Adipocyte (in vitro differentiated cells): ENCODE results near the gene SPDYE4.
"Not testable (repeated sequence)": the region's sequence is repeated elsewhere in the genome, so short reads cannot be mapped to it uniquely, and the experiment has no call there.

Experiments
- DNase-seq: peaks from one replicate; pipeline ENCODE4 v3.0.0-alpha.2; 2015; ENCODE audit warnings: low read depth
- H3K27me3 ChIP-seq: replicated peaks from 2 replicates; pipeline ENCODE4 v1.7.0; 2013; ENCODE audit warnings: mild to moderate bottlenecking, low read length, moderate library complexity; ENCODE audit not compliant: control insufficient read depth, insufficient read depth
- H3K36me3 ChIP-seq: 2 replicates; pipeline ENCODE4 v1.7.0; 2013; ENCODE audit warnings: low read length, mild to moderate bottlenecking, moderate library complexity; ENCODE audit not compliant: control insufficient read depth, insufficient read depth, severe bottlenecking
- H3K4me1 ChIP-seq: 2 replicates; pipeline ENCODE4 v1.7.0; 2013; ENCODE audit warnings: mild to moderate bottlenecking, low read length, moderate library complexity; ENCODE audit not compliant: control insufficient read depth, insufficient read depth
- H3K4me3 ChIP-seq: 2 replicates; pipeline ENCODE4 v1.7.0; 2013; ENCODE audit warnings: mild to moderate bottlenecking, low read length, moderate library complexity
- H3K9ac ChIP-seq: 2 replicates; pipeline ENCODE4 v1.7.0; 2013; ENCODE audit warnings: mild to moderate bottlenecking, low read length, moderate library complexity
- H3K9me3 ChIP-seq: 2 replicates; pipeline ENCODE4 v1.7.0; 2013; ENCODE audit warnings: mild to moderate bottlenecking, low read length, moderate library complexity; ENCODE audit not compliant: control insufficient read depth

Gene SPDYE4, protein sequence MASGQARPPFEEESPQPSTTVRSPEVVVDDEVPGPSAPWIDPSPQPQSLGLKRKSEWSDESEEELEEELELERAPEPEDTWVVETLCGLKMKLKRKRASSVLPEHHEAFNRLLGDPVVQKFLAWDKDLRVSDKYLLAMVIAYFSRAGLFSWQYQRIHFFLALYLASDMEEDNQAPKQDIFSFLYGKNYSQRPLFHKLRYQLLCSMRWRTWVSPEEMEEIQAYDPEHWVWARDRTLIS

DNA sequence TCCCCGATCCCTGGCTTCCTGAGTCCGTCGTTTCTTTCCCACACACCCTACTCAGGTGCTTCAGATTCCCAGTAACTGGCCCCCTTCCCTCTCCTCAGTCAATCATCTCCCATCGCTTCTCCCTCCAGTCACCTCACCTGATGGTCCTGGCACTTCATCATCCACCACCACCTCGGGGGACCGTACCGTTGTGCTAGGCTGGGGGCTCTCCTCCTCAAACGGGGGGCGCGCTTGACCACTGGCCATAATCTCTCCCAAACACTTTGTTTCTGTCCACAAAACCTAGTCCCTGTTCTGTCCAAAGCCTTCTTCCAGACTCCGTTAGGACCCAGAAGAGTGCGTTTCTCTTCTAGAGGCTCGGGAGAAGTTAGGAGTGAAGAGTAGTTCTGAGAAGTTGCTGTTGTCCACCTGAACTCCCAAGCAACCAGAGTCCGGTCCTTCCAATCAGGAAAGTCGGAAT lies at the start of gene SPDYE4:
Gene SPDYE4 (minus strand): TSS at position 410 of the 460 bp plus-strand sequence. CDS start 164 bp downstream, at position 246.
- no peaks in the 10 kb centered on the region for H3K36me3 ChIP-seq
- H3K9ac ChIP-seq: no peak within 1 kb of the TSS
- DNase-seq: no peak
- no peaks in the 10 kb centered on the region for H3K4me1 ChIP-seq
- no peak within 1 kb of the TSS for H3K4me3 ChIP-seq
- no peaks in the 10 kb centered on the region for H3K9me3 ChIP-seq
- peaks cover 67% of the 10 kb centered on the region for H3K27me3 ChIP-seq

DNA sequence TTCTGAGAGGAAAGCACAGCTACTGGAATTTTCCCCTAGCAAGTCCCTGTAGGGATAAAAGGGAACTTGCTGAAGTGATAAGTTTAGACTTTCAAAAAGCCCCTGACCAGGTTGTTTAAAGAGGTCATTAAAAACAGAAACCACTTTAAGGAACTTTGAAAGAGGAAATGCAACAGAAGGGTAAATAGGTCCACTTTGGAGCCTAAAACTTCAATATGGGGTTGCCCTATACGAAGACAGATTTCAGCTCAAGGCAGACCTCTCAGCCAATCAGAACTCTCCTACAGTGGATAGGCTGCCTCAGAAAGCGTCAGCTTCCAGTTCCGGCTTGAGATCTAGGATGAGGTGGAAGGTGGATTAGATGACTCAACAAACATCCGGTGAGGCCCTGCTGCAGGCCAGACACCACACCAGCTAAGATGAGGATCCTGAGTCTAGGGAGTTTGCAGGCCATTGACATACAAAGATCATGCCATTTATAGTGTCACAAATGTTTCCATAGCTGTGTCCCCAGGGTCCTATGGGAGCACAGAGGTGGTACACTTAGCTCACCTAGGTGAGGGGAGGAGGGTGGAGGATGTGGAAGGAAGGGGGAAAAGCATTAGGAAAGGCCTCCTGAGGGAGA lies 48.7 kb upstream of the SPDYE4 start:
- no peaks in the 10 kb centered on the region for H3K4me1 ChIP-seq
- DNase-seq: no peak
- H3K9me3 ChIP-seq: peaks cover 24% of the 10 kb centered on the region
- no peaks in the 10 kb centered on the region for H3K36me3 ChIP-seq
- H3K27me3 ChIP-seq: peaks cover 8% of the 10 kb centered on the region
- no peak overlapping the region for H3K9ac ChIP-seq
- H3K4me3 ChIP-seq: no peak overlapping the region

GRCh38 chr17:8806253-8806925 lies 48.0 kb upstream of the SPDYE4 start:
- H3K36me3 ChIP-seq: no peaks in the 10 kb centered on the region
- H3K27me3 ChIP-seq: peaks cover 11% of the 10 kb centered on the region
- H3K9ac ChIP-seq: no peak overlapping the region
- no peak overlapping the region for H3K4me3 ChIP-seq
- no peaks in the 10 kb centered on the region for H3K4me1 ChIP-seq
- H3K9me3 ChIP-seq: peaks cover 24% of the 10 kb centered on the region
- no peak for DNase-seq

DNA sequence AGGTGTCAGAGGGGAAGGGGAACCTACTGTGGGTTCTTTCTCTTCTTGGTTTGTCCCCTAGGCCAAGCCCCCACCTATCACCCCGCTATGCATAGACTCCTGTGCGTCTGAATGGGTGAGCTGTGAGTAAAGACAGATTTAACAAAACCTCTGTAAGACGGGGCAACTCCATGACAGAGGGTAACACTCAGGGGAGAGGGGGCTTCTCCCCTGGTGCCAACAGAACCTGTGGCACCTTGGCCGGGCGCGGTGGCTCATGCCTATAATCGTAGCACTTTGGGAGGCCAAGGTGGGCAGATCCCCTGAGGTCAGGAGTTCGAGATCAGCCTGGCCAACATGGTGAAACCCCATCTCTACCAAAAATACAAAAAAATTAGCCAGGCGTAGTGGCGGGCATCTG lies 47.0 kb upstream of the SPDYE4 start:
- not testable (repeated sequence) for H3K4me1 ChIP-seq, DNase-seq, H3K4me3 ChIP-seq, H3K9ac ChIP-seq, H3K36me3 ChIP-seq
- peaks cover 24% of the 10 kb centered on the region for H3K9me3 ChIP-seq
- H3K27me3 ChIP-seq: peaks cover 20% of the 10 kb centered on the region

DNA sequence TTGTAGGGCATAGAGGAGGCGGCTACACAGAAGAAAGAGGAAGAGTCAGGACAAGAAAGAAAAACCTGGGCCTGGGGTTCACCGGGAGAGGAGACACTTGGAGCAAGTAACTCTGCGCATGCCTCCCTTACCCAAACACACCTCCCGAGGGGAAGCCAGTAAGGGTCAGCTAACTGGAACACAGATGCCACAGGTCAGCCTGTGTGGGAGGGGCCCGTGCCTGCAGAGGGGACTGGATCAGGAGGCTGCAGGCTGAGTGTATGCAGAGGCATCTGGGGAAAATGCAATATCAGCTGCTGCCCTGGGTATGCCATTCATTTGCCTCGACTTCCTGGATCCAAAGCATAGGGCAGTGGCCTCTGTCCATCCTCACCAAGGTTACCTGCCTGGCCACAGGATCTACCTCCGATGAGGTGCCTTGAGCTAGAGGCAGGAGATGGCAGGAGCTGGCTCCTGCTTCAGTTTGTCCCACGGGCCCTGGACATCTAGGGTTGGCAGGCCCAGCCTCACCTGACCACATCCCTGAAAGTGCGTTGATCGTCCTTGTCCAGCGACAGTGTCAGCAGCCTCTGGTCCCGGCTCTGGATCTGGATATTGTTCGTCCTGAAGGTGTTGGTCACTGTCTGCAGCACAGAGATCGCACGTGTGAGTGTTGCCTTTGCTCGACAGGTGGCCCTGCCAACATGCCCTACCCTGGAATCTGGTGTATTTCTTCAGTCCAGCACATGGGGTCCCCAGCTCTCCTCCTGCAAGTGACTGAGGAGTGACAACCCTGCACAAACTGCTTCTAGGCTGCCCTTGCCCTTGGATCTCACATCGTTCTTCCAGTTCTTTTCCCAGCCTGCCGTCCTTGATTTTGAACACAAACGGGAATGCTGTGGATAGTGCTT lies 45.4 kb upstream of the SPDYE4 start:
- Histone ChIP-seq H3K9ac (no peak overlapping the region), H3K4me3 (no peak overlapping the region), H3K9me3 (peaks cover 14% of the 10 kb centered on the region), H3K4me1 (no peaks in the 10 kb centered on the region), H3K36me3 (no peaks in the 10 kb centered on the region), H3K27me3 (peaks cover 25% of the 10 kb centered on the region)
- DNase-seq: no peak

GRCh38 chr17:8801135-8801840 lies 42.9 kb upstream of the SPDYE4 start:
- no peak for DNase-seq
- H3K9ac ChIP-seq: no peak overlapping the region
- no peaks in the 10 kb centered on the region for H3K9me3 ChIP-seq
- no peaks in the 10 kb centered on the region for H3K4me1 ChIP-seq
- H3K36me3 ChIP-seq: no peaks in the 10 kb centered on the region
- peaks cover 42% of the 10 kb centered on the region for H3K27me3 ChIP-seq
- H3K4me3 ChIP-seq: no peak overlapping the region

DNA sequence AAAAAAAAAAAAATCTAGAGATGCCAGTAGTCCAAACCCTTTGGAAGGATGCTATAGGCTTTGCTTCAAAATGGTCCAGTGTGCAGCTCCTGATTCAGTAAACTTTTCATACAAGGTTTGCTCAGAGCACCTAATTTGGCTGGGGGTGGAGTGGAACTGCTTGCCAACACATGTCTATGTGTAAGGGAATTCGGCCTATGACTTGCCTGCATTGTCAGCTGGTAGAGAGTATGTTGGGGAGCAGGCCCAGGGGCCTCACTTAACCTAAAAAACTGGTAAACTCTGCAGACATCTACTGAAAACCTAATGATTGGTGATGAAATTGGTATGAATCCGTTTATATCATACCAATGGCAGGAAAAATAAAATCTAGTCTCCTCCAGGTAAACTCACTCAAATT lies 42.3 kb upstream of the SPDYE4 start:
- Histone ChIP-seq H3K36me3 (no peaks in the 10 kb centered on the region), H3K9ac (no peak overlapping the region), H3K9me3 (no peaks in the 10 kb centered on the region), H3K27me3 (peaks cover 46% of the 10 kb centered on the region), H3K4me3 (no peak overlapping the region), H3K4me1 (no peaks in the 10 kb centered on the region)
- no peak for DNase-seq

- Histone ChIP-seq H3K4me1 (no peaks in the 10 kb centered on the region), H3K4me3 (no peak overlapping the region), H3K9me3 (no peaks in the 10 kb centered on the region), H3K36me3 (no peaks in the 10 kb centered on the region), H3K9ac (no peak overlapping the region), H3K27me3 (peaks cover 48% of the 10 kb centered on the region)
- no peak for DNase-seq
These were observed 41.3 kb upstream of the SPDYE4 start for GRCh38 chr17:8799570-8800212.

DNA sequence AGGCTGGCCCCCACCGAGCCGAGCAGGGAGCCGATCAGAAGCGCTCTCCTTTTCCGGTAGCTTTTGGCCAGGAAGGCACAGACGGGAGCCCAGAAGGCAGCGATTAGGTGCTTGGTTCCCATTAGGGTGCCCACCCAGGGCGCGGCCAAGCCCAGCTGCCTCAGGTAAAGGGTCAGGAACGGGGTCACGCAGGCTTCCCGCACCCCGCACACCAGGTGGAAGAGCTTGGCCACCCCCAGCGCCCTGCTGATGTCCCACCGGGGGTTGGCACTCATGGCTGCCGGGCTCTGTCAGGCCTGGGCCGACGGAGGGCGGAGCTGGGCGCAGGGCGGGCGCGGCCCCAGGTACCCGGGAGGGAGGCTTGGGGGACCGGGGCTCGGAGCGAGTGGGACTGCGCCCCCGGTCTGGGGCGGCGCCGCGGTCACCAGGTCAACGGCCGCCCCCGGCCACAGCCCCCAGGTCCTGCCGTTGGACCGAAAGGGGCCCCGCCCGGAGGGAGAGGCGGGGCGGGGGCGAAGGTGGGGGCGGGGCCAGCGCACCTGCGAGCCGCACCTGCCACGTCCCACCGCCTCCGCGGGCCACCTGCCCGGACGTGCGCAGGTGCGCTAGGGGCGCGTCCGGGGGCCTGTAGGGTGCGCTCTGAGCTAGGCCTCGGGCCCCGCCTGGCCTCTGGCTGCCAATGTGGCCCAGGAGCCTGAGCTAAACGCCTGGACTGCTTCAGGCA lies 40.7 kb upstream of the SPDYE4 start, which contains the start of gene MFSD6L:
Gene MFSD6L (minus strand): TSS at position 520 of the 724 bp plus-strand sequence. CDS start 245 bp downstream, at position 275.
- Histone ChIP-seq H3K4me3 (no peak within 1 kb of the TSS), H3K9me3 (no peaks in the 10 kb centered on the region), H3K27me3 (peaks cover 49% of the 10 kb centered on the region), H3K4me1 (no peaks in the 10 kb centered on the region), H3K9ac (no peak within 1 kb of the TSS), H3K36me3 (no peaks in the 10 kb centered on the region)
- no peak for DNase-seq
